ENCODE results near the gene CGNL1.

CGNL1 gene

GRCh38 chr15:57422113-57422754, 45.9 kb downstream of the CGNL1 start:
- no peak for DNase-seq (ENCODE audit: low spot score)

GRCh38 chr15:57423599-57424140, 47.4 kb downstream of the CGNL1 start:
- DNase-seq (ENCODE audit: low spot score): no peak

GRCh38 chr15:57424628-57425405, 48.5 kb downstream of the CGNL1 start:
- no peak for DNase-seq (ENCODE audit: low spot score)

GRCh38 chr15:57425842-57426241, 49.5 kb downstream of the CGNL1 start:
- no peak for DNase-seq (ENCODE audit: low spot score)

- no peak for DNase-seq (ENCODE audit: low spot score)
Measured at GRCh38 chr15:57427367-57427821, 51.1 kb downstream of the CGNL1 start.

GRCh38 chr15:57432141-57432741, 55.9 kb downstream of the CGNL1 start:
- DNase-seq (ENCODE audit: low spot score): no peak

- DNase-seq (ENCODE audit: low spot score): no peak
Measured at GRCh38 chr15:57436166-57436565, 59.9 kb downstream of the CGNL1 start.

GRCh38 chr15:57436961-57437360, 60.7 kb downstream of the CGNL1 start:
- DNase-seq (ENCODE audit: low spot score): no peak

- no peak for DNase-seq (ENCODE audit: low spot score)
Measured at GRCh38 chr15:57437564-57437963, 61.3 kb downstream of the CGNL1 start.

GRCh38 chr15:57438166-57438565, 61.9 kb downstream of the CGNL1 start:
- no peak for DNase-seq (ENCODE audit: low spot score)

- no peak for DNase-seq (ENCODE audit: low spot score)
Measured at GRCh38 chr15:57439128-57440027, 63.1 kb downstream of the CGNL1 start.

GRCh38 chr15:57440167-57440566, 63.9 kb downstream of the CGNL1 start:
- no peak for DNase-seq (ENCODE audit: low spot score)

GRCh38 chr15:57440799-57441198, 64.5 kb downstream of the CGNL1 start:
- DNase-seq (ENCODE audit: low spot score): peak; percentile 49

GRCh38 chr15:57442335-57442734, 66.0 kb downstream of the CGNL1 start:
- DNase-seq (ENCODE audit: low spot score): no peak

GRCh38 chr15:57443486-57443885, 67.2 kb downstream of the CGNL1 start:
- no peak for DNase-seq (ENCODE audit: low spot score)

- DNase-seq (ENCODE audit: low spot score): no peak
Measured at GRCh38 chr15:57444877-57445513, 68.7 kb downstream of the CGNL1 start.

- DNase-seq (ENCODE audit: low spot score): no peak
Measured at GRCh38 chr15:57445872-57446271, 69.6 kb downstream of the CGNL1 start.

- no peak for DNase-seq (ENCODE audit: low spot score)
Measured at GRCh38 chr15:57446393-57446792, 70.1 kb downstream of the CGNL1 start.

GRCh38 chr15:57451555-57451954, 75.2 kb downstream of the CGNL1 start:
- DNase-seq (ENCODE audit: low spot score): no peak

GRCh38 chr15:57452090-57452754, 75.9 kb downstream of the CGNL1 start:
- DNase-seq (ENCODE audit: low spot score): no peak

GRCh38 chr15:57455929-57456328, 79.6 kb downstream of the CGNL1 start:
- DNase-seq (ENCODE audit: low spot score): no peak
